GM19351 (cell line): ENCODE measurements around the gene MACF1.
"Not testable (repeated sequence)": the region's sequence is repeated elsewhere in the genome, so short reads cannot be mapped to it uniquely, and the experiment has no call there.

ENCODE experiments used
- ATAC-seq: cut with Tn5 transposase; IDR thresholded peaks from one replicate; pipeline ENCODE4 v1.9.1; 2021; ENCODE audit warnings: mild to moderate bottlenecking, moderate library complexity; ENCODE audit not compliant: unreplicated experiment

The MACF1 gene

DNA sequence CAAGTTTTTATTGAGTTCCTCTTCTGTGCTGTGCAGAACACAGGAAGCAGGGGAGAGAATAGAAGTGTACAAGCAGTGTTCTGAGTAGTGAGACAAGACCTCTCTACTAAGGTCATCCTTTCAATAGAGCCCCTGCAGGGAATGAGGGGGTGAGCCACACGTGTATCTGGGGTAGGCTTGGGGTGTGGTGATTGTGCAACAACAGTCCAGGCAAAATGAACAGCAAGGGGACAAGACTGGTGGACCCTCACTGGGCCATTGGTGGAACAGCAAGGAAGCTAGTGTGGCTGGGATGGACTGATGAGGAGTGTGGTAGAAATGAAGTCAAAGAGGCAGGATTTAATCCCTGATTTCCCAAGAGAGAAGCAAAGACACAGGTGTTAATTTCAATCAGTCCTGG, 278.8 kb downstream of the MACF1 start:
- no peak for ATAC-seq

DNA sequence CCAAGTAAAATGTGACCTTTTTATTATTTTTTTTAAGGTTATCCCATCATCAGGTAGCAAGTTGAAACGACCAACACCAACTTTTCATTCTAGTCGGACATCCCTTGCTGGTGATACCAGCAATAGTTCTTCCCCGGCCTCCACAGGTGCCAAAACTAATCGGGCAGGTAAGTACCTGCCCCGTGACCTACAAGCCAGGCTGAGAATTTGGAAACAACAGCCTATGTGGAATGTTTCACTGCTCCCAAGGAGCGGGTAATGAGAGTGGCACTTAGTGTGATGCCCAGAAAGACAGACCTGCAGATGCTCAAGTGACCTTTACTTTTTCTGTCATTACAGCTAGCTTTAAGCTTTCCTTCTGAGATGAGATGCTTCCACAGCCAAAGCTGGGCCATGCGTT, 280.1 kb downstream of the MACF1 start:
- no peak for ATAC-seq

- ATAC-seq, result no peak
Observed at GRCh38 chr1:39485046-39485803, 280.7 kb downstream of the MACF1 start.

- ATAC-seq, result no peak
Observed at GRCh38 chr1:39488012-39488545, 283.6 kb downstream of the MACF1 start.

DNA sequence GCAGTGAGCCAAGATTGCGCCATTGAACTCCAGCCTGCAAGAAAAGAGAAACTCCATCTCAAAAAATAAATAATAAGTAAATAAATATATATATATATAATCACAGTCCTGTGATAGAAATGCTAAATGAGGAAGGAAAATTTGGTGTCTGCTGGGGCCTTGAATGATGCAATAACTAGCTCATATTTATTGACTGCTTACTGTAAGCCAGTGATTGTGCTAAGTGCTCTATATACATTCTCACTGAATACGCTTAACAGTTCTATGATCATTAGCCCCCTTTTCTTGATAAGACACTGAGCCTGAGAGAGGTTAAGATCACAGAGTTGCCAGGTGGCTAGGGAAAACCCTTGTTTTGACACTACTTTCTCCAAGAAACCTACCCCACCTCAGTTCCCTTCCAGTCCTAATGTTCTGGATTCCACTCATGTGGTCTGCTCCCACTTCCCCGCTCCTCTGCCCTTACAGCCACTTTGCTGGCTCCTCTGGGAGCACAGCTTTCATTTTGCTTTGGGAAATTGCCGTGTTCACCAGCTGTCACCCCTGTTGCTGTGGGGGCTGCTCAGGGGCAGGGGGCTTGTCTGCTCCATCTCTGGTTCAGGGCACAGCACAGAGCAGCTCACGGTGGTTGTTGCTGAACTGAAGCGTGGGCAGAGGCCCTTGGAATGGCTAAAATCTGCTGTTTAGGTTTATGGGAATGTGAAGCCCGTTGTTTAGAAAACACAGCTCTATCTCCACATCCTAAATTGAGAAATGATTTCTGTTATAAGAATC, 284.5 kb downstream of the MACF1 start:
- no peak for ATAC-seq

GRCh38 chr1:39489567-39490239, 285.2 kb downstream of the MACF1 start:
- ATAC-seq, result no peak

DNA sequence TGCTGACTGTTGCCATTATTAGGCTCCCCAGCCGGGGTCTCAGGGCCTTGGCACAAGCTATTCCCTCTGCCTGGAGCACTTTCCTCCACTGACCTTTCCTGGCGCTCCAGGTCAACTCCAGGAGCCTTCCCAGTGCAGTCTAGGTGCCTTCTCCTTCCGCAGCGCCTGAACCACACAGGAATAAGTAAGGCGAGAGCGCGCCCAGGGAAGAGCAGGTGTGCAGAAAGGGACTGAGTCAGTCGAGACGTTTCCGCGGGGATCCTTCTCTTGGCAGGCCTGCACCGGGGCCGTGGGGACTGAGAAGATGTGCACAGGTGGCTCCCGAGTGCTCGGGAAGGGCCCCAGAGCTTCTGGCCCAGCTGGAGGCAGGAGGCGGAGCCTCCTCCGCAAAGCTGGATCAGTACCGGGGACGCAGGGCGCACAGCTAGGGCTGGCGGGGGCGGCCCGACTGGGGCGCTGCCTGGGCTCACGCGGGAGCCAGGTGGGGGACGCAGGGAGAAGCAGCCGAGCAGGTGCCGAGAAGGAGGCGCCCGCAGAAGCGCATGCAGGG, 286.2 kb downstream of the MACF1 start:
- peak; percentile 25 for ATAC-seq

GRCh38 chr1:39491146-39491921, 286.8 kb downstream of the MACF1 start, which contains the start of gene BMP8A:
TSS of gene BMP8A (plus strand) at chr1:39491636. CDS start at chr1:39491992, 356 bp downstream.
- ATAC-seq, result peak; percentile 70

DNA sequence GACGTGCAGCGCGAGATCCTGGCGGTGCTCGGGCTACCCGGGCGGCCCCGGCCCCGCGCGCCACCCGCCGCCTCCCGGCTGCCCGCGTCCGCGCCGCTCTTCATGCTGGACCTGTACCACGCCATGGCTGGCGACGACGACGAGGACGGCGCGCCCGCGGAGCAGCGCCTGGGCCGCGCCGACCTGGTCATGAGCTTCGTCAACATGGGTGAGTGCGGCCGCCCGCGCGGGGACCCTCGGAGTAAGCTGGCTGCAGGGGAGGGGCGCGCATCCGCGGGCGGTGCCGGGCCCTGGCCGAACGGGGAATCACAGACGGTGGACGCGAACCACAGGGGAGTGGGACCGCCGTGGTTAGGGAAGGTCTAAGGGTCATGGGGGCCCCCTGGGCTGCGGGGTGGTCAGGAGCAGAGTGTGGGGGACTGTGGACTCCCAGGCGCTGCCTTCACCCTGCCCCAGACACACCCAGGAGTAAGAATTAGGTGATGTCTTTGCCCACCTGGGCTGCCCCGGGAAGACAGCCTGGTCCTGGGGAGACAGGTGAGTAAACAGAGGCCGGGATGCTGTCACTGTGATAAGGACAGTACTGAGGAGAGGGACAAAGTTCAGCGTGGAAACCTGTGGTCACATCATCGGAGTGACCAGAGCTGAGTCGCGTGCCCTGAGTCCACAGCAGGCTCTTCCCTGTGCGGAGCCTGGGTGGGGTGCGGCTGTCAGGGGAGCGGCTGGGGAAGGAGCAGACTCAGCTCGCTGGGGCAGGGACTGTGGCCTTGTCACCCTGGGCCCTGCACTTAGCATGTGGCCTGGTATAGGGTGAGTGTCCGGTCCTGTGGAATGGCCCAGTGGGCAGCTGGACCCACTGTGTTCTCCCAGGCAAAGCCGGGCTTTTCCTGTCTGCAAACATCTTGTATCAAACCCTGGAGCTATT, 287.9 kb downstream of the MACF1 start:
- not testable (repeated sequence) for ATAC-seq

GRCh38 chr1:39493043-39493810, 288.7 kb downstream of the MACF1 start:
- ATAC-seq, result not testable (repeated sequence)

DNA sequence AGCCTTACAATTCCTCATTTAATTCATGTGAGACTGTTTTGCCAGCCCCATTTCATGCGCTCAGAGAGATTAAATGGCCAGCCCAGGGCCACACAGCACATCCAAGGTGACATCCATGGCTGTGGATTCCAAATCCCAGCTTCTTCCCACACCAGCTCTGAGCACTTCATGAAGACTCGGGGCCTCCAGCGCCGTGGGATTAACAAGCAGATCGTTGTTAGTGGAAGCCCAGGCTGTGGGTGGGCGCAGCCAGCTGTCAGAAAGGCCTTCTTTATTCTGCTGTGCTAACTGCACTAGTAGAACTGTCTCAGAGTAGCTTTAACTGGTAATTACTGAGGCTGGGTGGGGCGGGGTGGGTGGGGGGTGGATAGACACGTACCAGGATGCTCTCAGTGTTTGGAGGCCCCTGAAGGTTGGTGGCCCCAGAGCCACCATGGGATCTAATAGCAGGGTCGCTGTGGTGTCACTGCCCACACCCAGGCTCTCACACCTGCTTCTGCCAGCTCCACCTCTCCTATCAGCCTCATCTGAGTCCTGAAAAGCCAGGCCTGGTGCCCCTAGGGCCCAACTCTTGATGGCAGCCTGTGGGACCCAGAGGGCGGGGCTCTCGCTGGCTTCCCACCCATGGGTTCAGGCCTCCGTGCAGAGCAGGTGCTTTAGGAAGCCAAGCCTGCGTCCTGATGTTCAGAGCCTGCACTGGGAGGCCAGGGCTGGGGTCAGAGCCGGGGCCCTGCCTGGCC, 290.3 kb downstream of the MACF1 start:
- no peak for ATAC-seq

DNA sequence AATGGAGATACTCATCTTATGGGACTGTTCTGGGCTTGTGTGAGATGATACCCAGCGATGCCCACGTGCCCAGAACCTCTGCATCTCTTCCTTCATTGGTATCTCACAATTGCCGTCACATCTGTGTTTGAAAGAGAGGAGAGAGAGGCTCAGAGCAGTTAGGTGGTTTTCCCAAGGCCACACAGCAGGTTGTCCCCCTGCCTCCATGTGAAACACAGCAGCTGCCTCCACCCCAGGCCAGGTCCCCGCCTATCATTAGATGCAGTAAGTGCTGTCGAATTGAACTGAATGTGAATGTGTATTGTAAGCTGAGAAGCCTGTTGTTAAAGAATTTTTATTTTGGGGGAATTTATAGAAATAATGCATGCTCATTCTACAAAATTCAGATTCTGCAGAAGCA, 292.0 kb downstream of the MACF1 start:
- not testable (repeated sequence) for ATAC-seq

- no peak for ATAC-seq
Observed at GRCh38 chr1:39497585-39497984, 293.1 kb downstream of the MACF1 start.

DNA sequence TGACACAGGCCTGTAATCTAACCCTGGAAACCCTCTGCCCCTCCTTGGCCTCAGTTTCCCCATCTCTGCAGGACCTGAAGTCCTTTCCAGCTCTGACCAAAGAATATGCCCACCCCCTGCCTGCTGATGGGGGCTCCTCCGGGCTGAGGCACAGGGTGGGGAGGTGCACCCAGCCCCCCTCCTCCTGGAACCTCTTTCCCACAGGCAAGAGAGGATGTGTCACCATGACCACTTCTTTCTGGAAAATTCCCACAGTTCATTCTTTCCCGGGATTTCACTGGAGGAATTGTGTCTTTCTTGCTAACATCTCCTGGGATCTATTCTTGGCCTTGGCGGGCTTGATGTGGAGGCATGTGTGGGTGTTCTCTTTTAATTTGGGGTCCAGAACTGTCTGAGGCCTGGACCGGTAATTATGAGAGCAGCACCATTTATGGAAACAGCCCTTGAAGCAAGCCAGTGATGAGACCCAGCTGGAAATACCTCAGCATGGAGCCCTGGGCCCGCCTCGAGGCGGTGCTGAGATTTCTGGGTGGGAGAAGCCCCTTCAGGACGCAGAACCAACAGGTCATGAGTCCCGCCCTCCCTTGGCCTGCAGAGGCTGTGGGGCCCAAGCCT, 293.7 kb downstream of the MACF1 start:
- not testable (repeated sequence) for ATAC-seq

DNA sequence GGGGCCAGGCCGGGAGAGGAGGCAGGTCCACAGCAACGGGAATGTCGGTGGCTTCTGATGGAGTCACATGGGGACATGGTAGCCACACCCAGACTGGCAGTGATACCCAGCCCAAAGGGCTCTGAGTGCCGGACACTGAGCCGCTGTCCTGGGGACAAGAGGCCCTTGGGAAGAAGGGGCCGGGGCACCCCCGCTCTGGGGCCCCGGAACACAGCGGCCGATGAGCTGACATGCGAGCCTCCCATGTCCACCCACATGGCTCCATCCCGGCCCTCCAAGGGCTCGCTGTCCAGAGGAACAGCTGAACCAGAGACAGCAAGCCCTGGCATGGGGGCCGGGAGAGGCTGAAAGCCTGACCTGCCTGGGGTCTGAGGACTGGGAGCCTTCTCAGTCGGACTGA, 294.3 kb downstream of the MACF1 start:
- not testable (repeated sequence) for ATAC-seq

GRCh38 chr1:39499668-39500067, 295.2 kb downstream of the MACF1 start:
- no peak for ATAC-seq

GRCh38 chr1:39500862-39501389, 296.4 kb downstream of the MACF1 start:
- ATAC-seq, result no peak
